Measurements from ENCODE around the gene NR2F2.

NR2F2 gene

GRCh38 chr15:96343113-96344059, 12.9 kb downstream of the NR2F2 start:
- no peak overlapping the region for H3K4me3 Mint-ChIP-seq
- no peaks in the 10 kb centered on the region for H3K9me3 Mint-ChIP-seq
- H3K4me1 Mint-ChIP-seq = peaks cover 5% of the 10 kb centered on the region
- peaks cover 96% of the 10 kb centered on the region for H3K27me3 Mint-ChIP-seq
- ATAC-seq (replicated peaks; ENCODE audit: extremely low read depth, poor library complexity, severe bottlenecking) (no peak), DNase-seq (ENCODE audit: low spot score in 2 of 2) (no peak)
- no peak overlapping the region for H3K27ac Mint-ChIP-seq (ENCODE audit: low read depth)
- H3K36me3 Mint-ChIP-seq (ENCODE audit: insufficient read depth) = peaks cover 1% of the 10 kb centered on the region

DNA sequence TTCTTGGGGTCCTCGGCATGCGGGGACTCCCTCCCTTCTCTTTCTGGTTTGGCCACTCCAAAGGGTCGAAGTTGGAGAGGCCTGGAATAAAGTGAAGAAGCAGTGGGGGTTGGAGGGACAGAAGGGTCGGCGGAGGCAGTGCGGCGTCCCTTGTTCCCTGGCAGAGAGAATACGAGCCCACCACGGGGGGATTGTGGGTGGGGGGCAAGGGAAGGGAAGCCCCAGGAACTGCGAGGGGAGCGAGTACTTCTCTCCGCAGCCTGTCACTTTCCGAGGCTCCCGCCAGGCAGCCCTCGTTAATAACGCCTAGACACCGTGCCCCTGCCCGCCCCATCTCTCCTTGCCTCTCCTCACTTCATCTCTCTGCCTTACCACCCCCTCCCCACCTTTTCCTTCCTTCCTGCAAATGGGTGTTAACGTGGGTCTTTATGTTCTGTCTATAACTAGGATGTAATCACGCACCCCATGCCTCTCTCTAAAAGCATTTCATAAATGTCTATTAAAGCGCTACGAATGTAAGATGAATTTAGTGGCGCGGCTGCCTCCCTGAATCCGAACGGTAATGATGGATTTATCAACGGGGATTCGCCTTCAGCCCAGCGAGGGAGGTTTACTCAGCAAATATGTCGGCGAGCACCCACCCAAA, 13.7 kb downstream of the NR2F2 start:
- ATAC-seq (replicated peaks; ENCODE audit: extremely low read depth, poor library complexity, severe bottlenecking) (no peak), DNase-seq (ENCODE audit: low spot score in 2 of 2) (no peak)
- no peak overlapping the region for H3K27ac Mint-ChIP-seq (ENCODE audit: low read depth)
- peaks cover 6% of the 10 kb centered on the region for H3K36me3 Mint-ChIP-seq (ENCODE audit: insufficient read depth)
- peaks cover 5% of the 10 kb centered on the region for H3K4me1 Mint-ChIP-seq
- H3K9me3 Mint-ChIP-seq = no peaks in the 10 kb centered on the region
- H3K27me3 Mint-ChIP-seq = peaks cover 100% of the 10 kb centered on the region
- no peak overlapping the region for H3K4me3 Mint-ChIP-seq

GRCh38 chr15:96344706-96345559, 14.4 kb downstream of the NR2F2 start:
- Mint-ChIP-seq H3K27me3 (peaks cover 100% of the 10 kb centered on the region), H3K4me3 (no peak overlapping the region), H3K4me1 (peaks cover 5% of the 10 kb centered on the region), H3K36me3 (ENCODE audit: insufficient read depth) (peaks cover 6% of the 10 kb centered on the region), H3K9me3 (no peaks in the 10 kb centered on the region), H3K27ac (ENCODE audit: low read depth) (no peak overlapping the region)
- DNase-seq (ENCODE audit: low spot score in 2 of 2) (no peak), ATAC-seq (replicated peaks; ENCODE audit: extremely low read depth, poor library complexity, severe bottlenecking) (no peak)

DNA sequence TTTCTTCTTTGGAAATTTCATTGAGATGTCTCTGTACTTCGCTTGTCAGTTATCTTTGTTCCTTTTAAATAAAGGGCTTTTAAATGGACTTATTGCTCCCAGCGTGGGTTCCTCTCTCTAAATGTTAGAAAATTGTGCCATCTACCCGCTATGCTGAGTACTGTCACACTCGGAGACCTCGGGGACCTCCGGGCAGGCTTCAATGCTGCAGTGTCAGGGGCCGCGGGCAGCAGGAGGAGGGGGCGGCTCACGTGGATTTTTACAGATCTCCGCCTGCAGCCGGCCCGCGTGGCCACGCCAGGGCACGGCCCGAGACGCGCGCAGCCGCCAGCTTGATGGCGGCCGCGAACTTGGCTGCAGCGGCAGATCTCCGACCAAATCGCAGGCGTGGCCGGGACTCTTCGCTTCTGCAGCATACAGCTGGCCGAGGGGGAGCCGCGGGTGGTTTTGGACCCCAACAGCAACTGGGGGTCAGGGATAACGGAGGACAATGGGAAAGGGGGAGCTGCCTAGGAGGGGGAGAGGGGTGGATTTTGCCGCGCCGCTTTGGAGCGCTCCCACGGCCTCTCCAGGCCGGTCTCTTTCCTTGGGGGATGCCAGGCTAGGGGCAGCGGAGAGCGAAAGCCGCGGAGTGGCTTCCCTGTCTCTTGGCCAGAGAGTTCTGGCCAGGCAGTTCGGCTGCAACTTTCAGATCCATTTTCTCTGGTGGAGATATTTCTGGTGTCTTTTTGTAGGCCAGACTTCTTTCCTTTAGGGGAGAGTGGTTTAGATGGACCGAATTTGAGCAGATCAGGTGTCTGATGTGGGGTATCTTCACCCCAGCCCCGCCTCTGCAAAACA, 15.3 kb downstream of the NR2F2 start:
- no peak for DNase-seq (ENCODE audit: low spot score in 2 of 2)
- Mint-ChIP-seq H3K4me3 (no peak overlapping the region), H3K27ac (ENCODE audit: low read depth) (no peak overlapping the region)

DNA sequence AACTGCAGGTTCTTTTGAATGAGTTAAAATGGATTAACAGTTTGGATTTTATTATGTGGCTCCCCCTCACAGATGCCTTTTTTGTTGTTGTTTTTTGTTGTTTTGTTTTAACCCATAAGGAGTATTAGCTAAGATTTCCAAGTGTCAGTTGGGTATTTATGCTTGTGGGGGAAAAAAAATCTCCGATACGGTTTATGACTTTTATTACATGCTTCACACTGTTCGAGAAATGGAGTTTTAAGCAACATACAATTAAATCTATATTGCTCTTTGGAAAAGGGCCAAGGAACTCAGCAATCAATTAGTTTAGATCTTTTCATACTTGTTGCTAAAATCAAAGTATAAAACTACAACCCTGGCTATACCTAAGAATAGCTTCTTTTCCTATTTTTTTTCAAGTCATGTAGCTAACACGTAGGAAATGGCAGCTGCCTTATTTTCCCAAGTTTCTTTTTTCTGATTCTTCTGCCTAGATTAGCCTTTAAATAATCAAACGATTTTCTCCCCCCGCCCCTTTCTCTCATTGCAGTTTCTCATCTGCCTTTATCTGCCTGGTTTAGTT, 16.0 kb downstream of the NR2F2 start:
- Mint-ChIP-seq H3K4me3 (no peak overlapping the region), H3K36me3 (ENCODE audit: insufficient read depth) (peaks cover 6% of the 10 kb centered on the region)
- DNase-seq (ENCODE audit: low spot score in 2 of 2) = no peak

More for the DNA sequence above, 15.3 kb downstream of the NR2F2 start:
- Mint-ChIP-seq H3K4me1 (peaks cover 5% of the 10 kb centered on the region), H3K9me3 (no peaks in the 10 kb centered on the region), H3K27me3 (peaks cover 100% of the 10 kb centered on the region), H3K36me3 (ENCODE audit: insufficient read depth) (peaks cover 6% of the 10 kb centered on the region)
- no peak for ATAC-seq (replicated peaks; ENCODE audit: extremely low read depth, poor library complexity, severe bottlenecking)

GRCh38 chr15:96347181-96348111, 16.9 kb downstream of the NR2F2 start:
- Mint-ChIP-seq H3K9me3 (no peaks in the 10 kb centered on the region), H3K27me3 (peaks cover 100% of the 10 kb centered on the region), H3K4me3 (no peak overlapping the region), H3K36me3 (ENCODE audit: insufficient read depth) (peaks cover 8% of the 10 kb centered on the region), H3K4me1 (peaks cover 5% of the 10 kb centered on the region), H3K27ac (ENCODE audit: low read depth) (no peak overlapping the region)
- ATAC-seq (replicated peaks; ENCODE audit: extremely low read depth, poor library complexity, severe bottlenecking) (no peak), DNase-seq (ENCODE audit: low spot score in 2 of 2) (no peak)

More for the DNA sequence above, 16.0 kb downstream of the NR2F2 start:
- ATAC-seq (replicated peaks; ENCODE audit: extremely low read depth, poor library complexity, severe bottlenecking) = no peak
- Mint-ChIP-seq H3K27ac (ENCODE audit: low read depth) (no peak overlapping the region), H3K4me1 (peaks cover 5% of the 10 kb centered on the region), H3K9me3 (no peaks in the 10 kb centered on the region), H3K27me3 (peaks cover 100% of the 10 kb centered on the region)

GRCh38 chr15:96348112-96349027, 17.9 kb downstream of the NR2F2 start:
- no peak overlapping the region for H3K27ac Mint-ChIP-seq (ENCODE audit: low read depth)
- peaks cover 8% of the 10 kb centered on the region for H3K36me3 Mint-ChIP-seq (ENCODE audit: insufficient read depth)
- peaks cover 5% of the 10 kb centered on the region for H3K4me1 Mint-ChIP-seq
- DNase-seq (ENCODE audit: low spot score in 2 of 2) (no peak), ATAC-seq (replicated peaks; ENCODE audit: extremely low read depth, poor library complexity, severe bottlenecking) (no peak)
- no peaks in the 10 kb centered on the region for H3K9me3 Mint-ChIP-seq
- peaks cover 100% of the 10 kb centered on the region for H3K27me3 Mint-ChIP-seq
- H3K4me3 Mint-ChIP-seq = no peak overlapping the region

DNA sequence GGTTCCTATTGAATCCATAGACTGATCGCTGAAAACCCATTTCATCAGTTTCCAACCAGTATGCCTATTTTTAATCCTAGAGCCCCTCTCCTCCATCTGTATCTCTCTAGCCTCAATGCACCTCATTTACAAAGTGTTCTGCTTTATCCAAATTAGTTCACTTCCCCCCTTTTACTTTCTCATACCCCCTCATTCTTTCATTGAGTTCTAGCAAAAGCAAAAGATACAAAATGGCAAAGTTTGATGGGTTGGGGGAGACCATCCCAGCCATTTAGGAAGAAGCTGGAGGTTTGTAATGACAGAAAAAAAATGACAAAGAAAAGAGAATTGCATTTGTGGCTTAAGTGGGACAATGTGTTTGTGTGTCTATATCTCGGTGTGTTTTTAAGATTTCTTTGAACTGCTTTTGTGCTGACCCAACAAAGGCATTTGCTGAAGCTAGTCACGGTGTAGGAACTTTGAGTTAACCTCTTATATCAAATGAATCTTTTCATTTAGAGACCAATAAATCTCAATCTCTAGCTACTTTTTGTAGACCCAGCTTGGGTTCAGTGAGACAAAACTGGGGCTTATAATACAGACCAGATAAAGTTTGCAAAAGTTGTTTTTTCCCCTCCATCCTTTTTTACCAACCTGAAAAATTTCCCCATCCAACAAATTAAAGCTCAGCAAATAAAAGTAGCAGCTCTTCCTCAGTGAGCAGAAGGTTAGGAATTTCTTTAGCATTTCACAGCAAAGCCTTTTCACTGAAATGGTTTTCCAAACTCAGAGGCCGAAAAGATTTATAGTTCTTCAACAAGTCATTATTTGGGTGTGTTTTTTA, 18.7 kb downstream of the NR2F2 start:
- Mint-ChIP-seq H3K27me3 (peaks cover 97% of the 10 kb centered on the region), H3K9me3 (no peaks in the 10 kb centered on the region), H3K4me3 (no peak overlapping the region), H3K4me1 (peaks cover 5% of the 10 kb centered on the region), H3K27ac (ENCODE audit: low read depth) (no peak overlapping the region), H3K36me3 (ENCODE audit: insufficient read depth) (peaks cover 6% of the 10 kb centered on the region)
- ATAC-seq (replicated peaks; ENCODE audit: extremely low read depth, poor library complexity, severe bottlenecking) (no peak), DNase-seq (ENCODE audit: low spot score in 2 of 2) (no peak)

GRCh38 chr15:96349857-96350720, 19.6 kb downstream of the NR2F2 start:
- peaks cover 6% of the 10 kb centered on the region for H3K36me3 Mint-ChIP-seq (ENCODE audit: insufficient read depth)
- H3K4me3 Mint-ChIP-seq = no peak overlapping the region
- peaks cover 89% of the 10 kb centered on the region for H3K27me3 Mint-ChIP-seq
- ATAC-seq (replicated peaks; ENCODE audit: extremely low read depth, poor library complexity, severe bottlenecking) (no peak), DNase-seq (ENCODE audit: low spot score in 2 of 2) (no peak)
- no peak overlapping the region for H3K27ac Mint-ChIP-seq (ENCODE audit: low read depth)
- peaks cover 5% of the 10 kb centered on the region for H3K4me1 Mint-ChIP-seq
- H3K9me3 Mint-ChIP-seq = no peaks in the 10 kb centered on the region
